ENCODE results near the gene RELL1.

DNA sequence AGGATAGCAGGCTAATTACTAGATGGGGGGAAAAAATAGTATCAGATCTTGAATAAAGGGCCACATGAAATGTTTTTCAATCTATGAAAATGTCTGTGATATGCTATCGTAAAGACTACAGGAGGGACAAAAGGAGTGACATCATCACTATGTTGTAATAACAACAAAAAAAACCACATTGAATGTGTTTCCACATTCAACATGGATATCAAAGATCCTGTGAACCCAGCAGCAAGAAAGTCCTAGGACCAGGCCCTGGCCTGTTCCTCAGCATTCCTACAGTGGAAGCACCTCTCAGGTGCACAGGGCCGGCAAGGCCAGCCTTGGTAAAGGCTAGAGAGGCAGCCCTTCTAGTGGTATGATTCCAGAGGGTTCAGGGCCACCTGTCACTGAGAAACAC is 118.3 kb downstream of the RELL1 start:
- TF ChIP-seq ZNF133 (tag by site-specific recombination; IDR thresholded peaks at IDR 0.05) = no peak
- TF ChIP-seq, protein P1, sequence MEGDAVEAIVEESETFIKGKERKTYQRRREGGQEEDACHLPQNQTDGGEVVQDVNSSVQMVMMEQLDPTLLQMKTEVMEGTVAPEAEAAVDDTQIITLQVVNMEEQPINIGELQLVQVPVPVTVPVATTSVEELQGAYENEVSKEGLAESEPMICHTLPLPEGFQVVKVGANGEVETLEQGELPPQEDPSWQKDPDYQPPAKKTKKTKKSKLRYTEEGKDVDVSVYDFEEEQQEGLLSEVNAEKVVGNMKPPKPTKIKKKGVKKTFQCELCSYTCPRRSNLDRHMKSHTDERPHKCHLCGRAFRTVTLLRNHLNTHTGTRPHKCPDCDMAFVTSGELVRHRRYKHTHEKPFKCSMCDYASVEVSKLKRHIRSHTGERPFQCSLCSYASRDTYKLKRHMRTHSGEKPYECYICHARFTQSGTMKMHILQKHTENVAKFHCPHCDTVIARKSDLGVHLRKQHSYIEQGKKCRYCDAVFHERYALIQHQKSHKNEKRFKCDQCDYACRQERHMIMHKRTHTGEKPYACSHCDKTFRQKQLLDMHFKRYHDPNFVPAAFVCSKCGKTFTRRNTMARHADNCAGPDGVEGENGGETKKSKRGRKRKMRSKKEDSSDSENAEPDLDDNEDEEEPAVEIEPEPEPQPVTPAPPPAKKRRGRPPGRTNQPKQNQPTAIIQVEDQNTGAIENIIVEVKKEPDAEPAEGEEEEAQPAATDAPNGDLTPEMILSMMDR (tag by site-specific recombination; IDR thresholded peaks at IDR 0.05) = no peak
- TF ChIP-seq ZNF830 (tag by site-specific recombination; IDR thresholded peaks at IDR 0.05; ENCODE audit: low read depth) = no peak
- TF ChIP-seq, protein P2, sequence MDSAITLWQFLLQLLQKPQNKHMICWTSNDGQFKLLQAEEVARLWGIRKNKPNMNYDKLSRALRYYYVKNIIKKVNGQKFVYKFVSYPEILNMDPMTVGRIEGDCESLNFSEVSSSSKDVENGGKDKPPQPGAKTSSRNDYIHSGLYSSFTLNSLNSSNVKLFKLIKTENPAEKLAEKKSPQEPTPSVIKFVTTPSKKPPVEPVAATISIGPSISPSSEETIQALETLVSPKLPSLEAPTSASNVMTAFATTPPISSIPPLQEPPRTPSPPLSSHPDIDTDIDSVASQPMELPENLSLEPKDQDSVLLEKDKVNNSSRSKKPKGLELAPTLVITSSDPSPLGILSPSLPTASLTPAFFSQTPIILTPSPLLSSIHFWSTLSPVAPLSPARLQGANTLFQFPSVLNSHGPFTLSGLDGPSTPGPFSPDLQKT (IDR thresholded peaks at IDR 0.05; ENCODE audit: borderline replicate concordance, low read depth, low read length) = no peak
- TF ChIP-seq TCF7L2 (IDR thresholded peaks at IDR 0.05; ENCODE audit: borderline replicate concordance, low read depth, low read length) = no peak
- no peak for TF ChIP-seq ZNF664 (tag by site-specific recombination; IDR thresholded peaks at IDR 0.05)
- TF ChIP-seq ZNF843 (tag by site-specific recombination; IDR thresholded peaks at IDR 0.05) = no peak
- TF ChIP-seq SETDB1 (IDR thresholded peaks at IDR 0.05; ENCODE audit: insufficient read length, low read length) = no peak
- TF ChIP-seq, protein P3, sequence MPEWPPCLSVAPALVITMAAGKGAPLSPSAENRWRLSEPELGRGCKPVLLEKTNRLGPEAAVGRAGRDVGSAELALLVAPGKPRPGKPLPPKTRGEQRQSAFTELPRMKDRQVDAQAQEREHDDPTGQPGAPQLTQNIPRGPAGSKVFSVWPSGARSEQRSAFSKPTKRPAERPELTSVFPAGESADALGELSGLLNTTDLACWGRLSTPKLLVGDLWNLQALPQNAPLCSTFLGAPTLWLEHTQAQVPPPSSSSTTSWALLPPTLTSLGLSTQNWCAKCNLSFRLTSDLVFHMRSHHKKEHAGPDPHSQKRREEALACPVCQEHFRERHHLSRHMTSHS (tag by site-specific recombination; IDR thresholded peaks at IDR 0.05) = no peak
- no peak for TF ChIP-seq ZFP3 (tag by site-specific recombination; IDR thresholded peaks at IDR 0.05; ENCODE audit: low read depth)
- no peak for TF ChIP-seq PATZ1 (tag by site-specific recombination; IDR thresholded peaks at IDR 0.05)
- TF ChIP-seq ZNF274 (IDR thresholded peaks at IDR 0.05; ENCODE audit: low read length) = no peak
- TF ChIP-seq ZNF274 (tag by site-specific recombination; IDR thresholded peaks at IDR 0.05; ENCODE audit: borderline replicate concordance) = no peak
- TF ChIP-seq ZSCAN18 (tag by site-specific recombination; IDR thresholded peaks at IDR 0.05) = no peak
